ENCODE data around the gene TMEM63A.

Gene TMEM63A

GRCh38 chr1:225896937-225897549 lies 14.9 kb upstream of the TMEM63A start:
- H3K36me3 ChIP-seq (replicated peaks; ENCODE audit: insufficient read depth, low read length) = no peaks in the 10 kb centered on the region
- H3K27ac ChIP-seq (ENCODE audit: low read length) = peak overlapping the region; percentile 73
- peak overlapping the region; percentile 14; the same call in 1 of the 2 replicates for H3K4me3 ChIP-seq (ENCODE audit: low read length)
- no peaks in the 10 kb centered on the region for H4K20me1 ChIP-seq (ENCODE audit: insufficient read depth, low read length)
- H3K79me2 ChIP-seq (ENCODE audit: low read length) = no peaks in the 10 kb centered on the region
- peak; percentile 98 for DNase-seq
- no peaks in the 10 kb centered on the region for H3K9me3 ChIP-seq (replicated peaks; ENCODE audit: insufficient read depth, low read length)
- H3K4me2 ChIP-seq (ENCODE audit: low read depth, low read length) = peak overlapping the region; percentile 79
- peaks cover 20% of the 10 kb centered on the region for H3F3A ChIP-seq (ENCODE audit: insufficient read depth, low read length)
- TF ChIP-seq CTCF (IDR thresholded peaks at IDR 0.05; ENCODE audit: low read length) (peak; percentile 23; the same call in 1 of the 2 replicates), EZH2 (optimal IDR thresholded peaks at IDR 0.05; ENCODE audit: low read depth, low read length) (no peak), EZH2phosphoT487 (IDR thresholded peaks at IDR 0.05; ENCODE audit: low read length) (no peak)
- H2AFZ ChIP-seq (ENCODE audit: low read length) = peak overlapping the region; percentile 32; the same call in 1 of the 2 replicates
- no peaks in the 10 kb centered on the region for H3K27me3 ChIP-seq (replicated peaks; ENCODE audit: insufficient read depth, low read length)
- H3K4me1 ChIP-seq (ENCODE audit: low read length) = peaks cover 32% of the 10 kb centered on the region
- no peaks in the 10 kb centered on the region for H3K9me2 ChIP-seq (replicated peaks; ENCODE audit: insufficient read depth, low read length)
- H3K9ac ChIP-seq (ENCODE audit: low read length) = peak overlapping the region; percentile 36; the same call in 1 of the 2 replicates

DNA sequence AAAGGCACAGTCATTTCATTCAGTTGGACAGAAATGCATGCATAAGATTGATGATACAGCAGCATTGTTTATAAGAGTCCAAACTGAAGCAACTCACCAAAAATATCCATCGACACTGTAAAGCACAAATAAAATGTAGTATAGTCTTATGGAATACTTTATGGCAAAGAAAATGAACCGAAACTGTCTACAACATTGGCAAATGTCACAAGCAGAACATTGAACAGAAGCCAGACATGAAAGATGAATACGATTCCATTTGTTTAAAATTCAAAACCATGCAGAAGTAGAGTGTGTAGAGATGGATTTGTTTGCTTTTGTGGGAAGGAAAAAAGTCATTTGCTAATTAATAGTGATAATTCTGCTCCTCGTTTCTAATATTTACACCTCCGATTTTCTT lies 14.3 kb upstream of the TMEM63A start:
- Histone ChIP-seq H3K4me2 (ENCODE audit: low read depth, low read length) (peak overlapping the region; percentile 79), H2AFZ (ENCODE audit: low read length) (no peak overlapping the region), H3K9ac (ENCODE audit: low read length) (peak overlapping the region; percentile 36; the same call in 1 of the 2 replicates), H3F3A (ENCODE audit: insufficient read depth, low read length) (peaks cover 20% of the 10 kb centered on the region), H3K4me1 (ENCODE audit: low read length) (peaks cover 32% of the 10 kb centered on the region), H3K27me3 (replicated peaks; ENCODE audit: insufficient read depth, low read length) (no peaks in the 10 kb centered on the region), H3K4me3 (ENCODE audit: low read length) (peak overlapping the region; percentile 14; the same call in 1 of the 2 replicates), H3K9me3 (replicated peaks; ENCODE audit: insufficient read depth, low read length) (no peaks in the 10 kb centered on the region), H3K27ac (ENCODE audit: low read length) (peak overlapping the region; percentile 73; the same call in 1 of the 2 replicates), H3K9me2 (replicated peaks; ENCODE audit: insufficient read depth, low read length) (no peaks in the 10 kb centered on the region), H4K20me1 (ENCODE audit: insufficient read depth, low read length) (no peaks in the 10 kb centered on the region), H3K36me3 (replicated peaks; ENCODE audit: insufficient read depth, low read length) (no peaks in the 10 kb centered on the region), H3K79me2 (ENCODE audit: low read length) (no peaks in the 10 kb centered on the region)
- no peak for TF ChIP-seq CTCF (IDR thresholded peaks at IDR 0.05; ENCODE audit: low read length)
- TF ChIP-seq EZH2 (optimal IDR thresholded peaks at IDR 0.05; ENCODE audit: low read depth, low read length) = no peak
- no peak for TF ChIP-seq EZH2phosphoT487 (IDR thresholded peaks at IDR 0.05; ENCODE audit: low read length)
- no peak for DNase-seq

- TF ChIP-seq EZH2 (optimal IDR thresholded peaks at IDR 0.05; ENCODE audit: low read depth, low read length) = no peak
- TF ChIP-seq CTCF (IDR thresholded peaks at IDR 0.05; ENCODE audit: low read length) = no peak
- no peak for TF ChIP-seq EZH2phosphoT487 (IDR thresholded peaks at IDR 0.05; ENCODE audit: low read length)
- H3K9me3 ChIP-seq (replicated peaks; ENCODE audit: insufficient read depth, low read length) = no peaks in the 10 kb centered on the region
These were observed 10.1 kb upstream of the TMEM63A start for GRCh38 chr1:225892307-225892706.

More at GRCh38 chr1:225892307-225892706, 10.1 kb upstream of the TMEM63A start:
- no peaks in the 10 kb centered on the region for H3K9me2 ChIP-seq (replicated peaks; ENCODE audit: insufficient read depth, low read length)
- H3K4me1 ChIP-seq (ENCODE audit: low read length) = peaks cover 14% of the 10 kb centered on the region
- H3K4me3 ChIP-seq (ENCODE audit: low read length) = no peak overlapping the region
- no peaks in the 10 kb centered on the region for H3K79me2 ChIP-seq (ENCODE audit: low read length)
- peaks cover 8% of the 10 kb centered on the region for H3F3A ChIP-seq (ENCODE audit: insufficient read depth, low read length)
- no peak overlapping the region for H3K27ac ChIP-seq (ENCODE audit: low read length)
- H3K9ac ChIP-seq (ENCODE audit: low read length) = no peak overlapping the region
- no peaks in the 10 kb centered on the region for H3K27me3 ChIP-seq (replicated peaks; ENCODE audit: insufficient read depth, low read length)
- H2AFZ ChIP-seq (ENCODE audit: low read length) = no peak overlapping the region
- no peaks in the 10 kb centered on the region for H4K20me1 ChIP-seq (ENCODE audit: insufficient read depth, low read length)
- no peaks in the 10 kb centered on the region for H3K36me3 ChIP-seq (replicated peaks; ENCODE audit: insufficient read depth, low read length)
- no peak for DNase-seq
- H3K4me2 ChIP-seq (ENCODE audit: low read depth, low read length) = no peak overlapping the region

Measured in MM.1S (cell line).